MV-4-11 (cell line): ENCODE data around the gene GNG7.
"Not testable (repeated sequence)": the region's sequence is repeated elsewhere in the genome, so short reads cannot be mapped to it uniquely, and the experiment has no call there.

Experiments used
- DNase-seq: peaks from one replicate; lab custom pipeline; 2025; lab: John Stamatoyannopoulos, UW

Gene GNG7

DNA sequence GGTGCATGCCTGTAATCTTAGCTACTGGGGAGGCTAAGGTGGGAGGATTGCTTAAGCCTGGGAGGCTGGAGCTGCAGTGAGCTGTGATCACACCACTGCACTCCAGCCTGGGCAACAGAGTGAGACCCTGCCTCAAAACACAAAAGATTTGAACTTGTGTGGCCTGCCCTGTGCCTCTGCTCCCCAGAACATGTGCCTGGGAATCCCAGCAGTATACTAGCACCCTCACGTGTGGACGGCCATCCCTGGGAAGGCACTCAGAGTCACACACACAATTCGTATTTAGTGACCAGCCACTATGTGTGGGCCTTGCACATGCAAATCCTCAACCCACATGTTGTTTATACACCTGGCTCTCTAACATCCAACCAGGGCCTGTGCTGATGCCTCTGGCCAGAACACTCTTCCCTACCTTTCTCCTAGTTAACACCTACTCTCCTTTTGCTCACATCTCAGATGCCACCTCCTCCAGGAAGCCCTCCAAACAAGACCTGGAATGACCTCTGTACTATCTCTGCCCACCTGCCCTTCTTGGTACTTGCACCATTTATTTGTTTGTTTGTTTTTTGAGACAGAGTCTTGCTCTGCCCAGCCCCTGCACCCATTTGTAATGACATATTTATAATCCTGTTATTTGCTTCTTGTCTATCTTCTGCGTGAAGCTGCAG lies 218.9 kb downstream of the GNG7 start:
- DNase-seq = no peak

DNA sequence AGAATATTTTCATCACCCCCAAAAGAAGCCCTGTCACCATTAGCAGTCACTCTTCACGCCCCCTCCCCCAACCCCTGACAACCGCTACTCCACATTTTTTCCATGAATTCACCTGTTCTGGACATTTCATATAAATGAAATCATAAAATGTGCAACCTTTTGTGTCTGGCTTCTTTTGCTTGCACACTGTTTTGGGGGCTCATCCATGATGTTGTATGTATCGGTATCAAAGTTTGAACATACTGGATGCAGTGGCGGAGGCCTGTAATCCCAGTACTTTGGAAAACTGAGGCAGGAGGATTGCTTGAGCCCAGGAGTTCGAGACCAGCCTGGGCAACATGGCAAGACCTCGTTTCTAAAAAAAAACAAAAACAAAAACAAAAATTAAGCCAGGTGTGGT lies 219.4 kb downstream of the GNG7 start:
- DNase-seq = no peak

DNA sequence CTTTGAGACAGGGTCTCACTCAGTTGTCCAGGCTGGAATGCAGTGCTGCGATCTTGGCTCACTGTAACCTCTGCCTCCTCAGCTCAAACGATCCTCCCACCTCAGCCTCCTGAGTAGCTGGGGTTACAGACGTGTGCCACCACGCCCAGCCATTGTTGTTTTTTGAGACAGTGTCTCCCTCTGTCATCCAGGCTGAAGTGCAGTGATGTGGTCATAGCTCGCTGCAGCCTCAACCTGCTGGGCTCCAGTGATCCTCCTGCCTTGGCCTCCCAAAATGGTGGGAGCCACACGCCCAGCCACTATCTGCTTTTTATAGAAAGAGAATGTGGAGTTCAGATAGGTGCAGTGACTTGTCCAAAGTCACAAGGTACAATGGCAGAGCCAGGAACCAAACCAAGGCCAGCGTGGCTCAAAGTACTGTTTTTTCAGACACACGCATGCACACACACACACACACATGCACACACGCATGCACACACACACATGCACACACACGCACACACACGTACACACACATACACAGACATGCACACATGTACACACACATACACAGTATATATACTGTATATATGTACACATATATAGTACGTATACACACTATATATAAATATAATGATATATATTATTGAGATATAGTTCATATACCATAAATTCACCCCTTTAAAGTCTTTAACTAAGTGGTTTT lies 220.0 kb downstream of the GNG7 start:
- no peak for DNase-seq

DNA sequence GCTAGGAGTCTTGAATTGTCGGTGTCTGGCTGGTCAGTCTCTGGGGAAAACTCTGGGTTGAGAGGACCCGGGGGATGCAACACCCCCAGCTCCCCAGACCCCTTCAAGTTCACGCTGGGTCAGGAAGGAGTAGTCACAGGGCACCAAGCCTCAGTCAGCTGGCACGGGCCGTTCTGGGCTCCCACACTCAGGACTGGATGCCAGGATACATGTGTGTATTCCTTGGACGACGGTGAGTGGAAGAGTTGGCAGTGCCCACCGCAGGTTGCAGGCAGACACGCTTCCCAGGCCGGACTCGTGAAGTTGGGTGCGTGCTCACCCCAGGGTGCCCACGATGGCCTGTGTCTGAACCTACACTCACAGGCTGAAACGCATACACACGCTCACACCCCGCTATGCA lies 221.0 kb downstream of the GNG7 start:
- no peak for DNase-seq

DNA sequence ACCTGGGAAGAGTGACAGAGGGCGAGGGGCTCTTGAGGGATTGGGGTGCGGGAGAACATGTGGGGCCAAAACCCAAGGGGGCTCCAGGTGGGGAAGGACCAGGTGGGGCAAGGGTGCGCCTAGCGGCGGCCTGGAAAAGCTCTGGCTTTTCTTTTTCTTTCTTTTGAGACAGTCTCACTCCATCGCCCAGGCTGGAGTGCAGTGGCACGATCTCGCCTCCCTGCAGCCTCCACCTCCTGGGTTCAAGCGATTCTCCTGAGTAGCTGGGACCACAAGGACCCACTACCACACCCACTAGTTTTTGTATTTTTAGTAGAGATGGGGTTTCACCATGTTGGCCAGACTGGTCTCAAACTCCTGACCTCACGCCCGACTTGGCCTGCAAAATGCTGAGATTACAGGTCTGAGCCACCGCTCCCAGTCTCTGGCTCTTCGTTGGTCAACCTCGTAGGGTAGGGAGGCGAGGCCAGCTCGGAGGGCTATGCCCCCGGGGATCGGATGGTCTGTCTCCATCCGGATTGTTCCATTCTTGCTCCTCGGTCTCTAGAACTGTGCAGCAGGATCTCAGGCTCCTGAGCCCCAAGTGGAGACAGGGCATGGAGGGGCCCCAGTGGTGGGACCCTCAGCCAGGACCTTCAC lies 222.8 kb downstream of the GNG7 start:
- no peak for DNase-seq

DNA sequence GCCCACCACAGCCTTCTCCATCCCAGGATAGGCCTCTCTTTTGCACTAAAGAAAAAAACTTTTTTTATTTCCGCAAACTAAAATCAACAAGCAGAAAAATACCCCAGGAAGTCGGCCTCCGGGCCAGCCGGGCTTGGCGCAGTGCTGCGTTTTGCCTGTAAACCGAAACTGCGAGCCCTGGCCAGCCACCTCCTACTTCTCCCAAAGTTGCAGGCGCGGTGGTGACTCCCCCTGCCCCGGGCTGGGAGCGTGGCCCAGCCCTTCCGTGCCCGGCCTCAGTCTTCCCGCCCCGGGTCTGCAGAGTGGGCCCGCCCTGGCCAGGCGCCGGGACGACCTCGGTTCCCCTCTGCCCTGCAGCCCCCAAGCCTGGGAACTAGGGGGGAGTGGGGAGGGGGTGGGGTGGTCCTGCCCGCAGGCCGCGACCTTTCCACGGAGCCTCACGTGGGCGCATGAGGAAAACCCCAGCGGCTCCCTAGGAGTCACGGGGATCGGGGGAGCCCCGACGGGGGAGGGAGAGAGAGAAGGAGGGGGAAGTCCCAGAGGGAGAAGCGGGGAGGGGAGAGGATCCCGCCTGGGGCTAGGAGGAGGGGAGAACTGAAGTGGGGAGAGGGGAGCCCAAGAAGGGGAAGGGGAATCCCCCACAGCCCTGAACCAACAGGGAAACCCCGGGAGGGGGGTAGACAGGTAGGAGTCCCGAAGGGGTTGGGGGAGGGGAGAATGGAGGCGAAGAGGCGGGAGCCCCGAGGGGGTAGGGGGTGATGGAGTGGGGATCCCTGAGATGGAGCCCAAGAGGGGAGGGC lies 223.5 kb downstream of the GNG7 start:
- peak; percentile 83 for DNase-seq

DNA sequence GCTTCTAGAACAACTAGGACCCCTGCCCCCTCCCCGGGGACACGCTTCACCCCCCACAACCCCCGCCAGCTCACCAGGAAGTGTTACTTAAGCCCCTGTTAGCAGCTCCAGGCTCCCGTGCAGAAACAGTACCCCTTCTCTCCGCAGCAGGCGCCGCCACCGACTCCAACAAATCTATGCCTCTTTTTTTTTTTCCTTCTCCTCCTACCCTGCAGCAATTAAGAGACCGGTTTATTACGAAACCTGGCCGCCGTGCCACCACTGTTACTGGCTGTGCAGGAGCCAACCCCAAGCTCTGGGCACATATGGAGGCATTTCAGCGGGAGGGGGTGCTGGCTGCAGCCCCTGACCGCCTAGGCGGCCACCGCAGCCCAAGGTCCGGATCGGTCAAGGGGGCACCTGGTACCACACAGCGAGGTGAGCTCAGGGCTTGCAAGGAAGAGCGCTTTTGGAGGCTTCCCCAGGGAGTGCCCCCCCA lies 224.2 kb downstream of the GNG7 start:
- peak; percentile 98 for DNase-seq

DNA sequence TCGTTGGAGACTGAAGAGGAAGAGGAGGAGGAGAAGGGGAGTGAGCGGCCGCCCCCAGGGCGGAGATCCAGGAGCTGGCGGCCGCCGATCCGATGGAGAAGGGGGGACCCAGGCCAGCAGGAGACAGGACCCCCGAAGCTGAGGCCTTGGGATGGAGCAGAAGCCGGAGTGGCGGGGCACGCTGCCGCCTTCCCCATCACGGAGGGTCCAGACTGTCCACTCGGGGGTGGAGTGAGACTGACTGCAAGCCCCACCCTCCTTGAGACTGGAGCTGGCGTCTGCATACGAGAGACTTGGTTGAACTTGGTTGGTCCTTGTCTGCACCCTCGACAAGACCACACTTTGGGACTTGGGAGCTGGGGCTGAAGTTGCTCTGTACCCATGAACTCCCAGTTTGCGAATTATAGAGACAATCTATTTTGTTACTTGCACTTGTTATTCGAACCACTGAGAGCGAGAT lies 224.7 kb downstream of the GNG7 start:
- no peak for DNase-seq

DNA sequence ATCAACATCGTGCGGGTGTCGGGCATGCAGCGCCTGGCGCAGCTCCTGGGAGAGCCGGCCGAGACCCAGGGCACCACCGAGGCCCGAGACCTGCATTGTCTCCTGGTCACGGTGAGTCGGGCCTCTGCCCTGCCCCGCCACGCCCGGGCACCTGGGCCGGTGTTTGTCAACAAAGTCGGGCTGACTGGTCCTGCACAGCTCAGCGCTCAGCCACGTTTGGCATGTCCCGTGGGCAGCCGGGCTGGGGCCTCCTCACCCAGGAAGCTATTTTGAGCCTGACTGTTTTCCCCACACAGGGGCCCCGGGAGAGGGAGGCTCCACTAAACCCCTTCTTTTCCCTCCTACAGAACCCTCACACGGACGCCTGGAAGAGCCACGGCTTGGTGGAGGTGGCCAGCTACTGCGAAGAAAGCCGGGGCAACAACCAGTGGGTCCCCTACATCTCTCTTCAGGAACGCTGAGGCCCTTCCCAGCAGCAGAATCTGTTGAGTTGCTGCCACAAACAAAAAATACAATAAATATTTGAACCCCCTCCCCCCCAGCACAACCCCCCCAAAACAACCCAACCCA lies 225.3 kb downstream of the GNG7 start:
- DNase-seq = no peak

DNA sequence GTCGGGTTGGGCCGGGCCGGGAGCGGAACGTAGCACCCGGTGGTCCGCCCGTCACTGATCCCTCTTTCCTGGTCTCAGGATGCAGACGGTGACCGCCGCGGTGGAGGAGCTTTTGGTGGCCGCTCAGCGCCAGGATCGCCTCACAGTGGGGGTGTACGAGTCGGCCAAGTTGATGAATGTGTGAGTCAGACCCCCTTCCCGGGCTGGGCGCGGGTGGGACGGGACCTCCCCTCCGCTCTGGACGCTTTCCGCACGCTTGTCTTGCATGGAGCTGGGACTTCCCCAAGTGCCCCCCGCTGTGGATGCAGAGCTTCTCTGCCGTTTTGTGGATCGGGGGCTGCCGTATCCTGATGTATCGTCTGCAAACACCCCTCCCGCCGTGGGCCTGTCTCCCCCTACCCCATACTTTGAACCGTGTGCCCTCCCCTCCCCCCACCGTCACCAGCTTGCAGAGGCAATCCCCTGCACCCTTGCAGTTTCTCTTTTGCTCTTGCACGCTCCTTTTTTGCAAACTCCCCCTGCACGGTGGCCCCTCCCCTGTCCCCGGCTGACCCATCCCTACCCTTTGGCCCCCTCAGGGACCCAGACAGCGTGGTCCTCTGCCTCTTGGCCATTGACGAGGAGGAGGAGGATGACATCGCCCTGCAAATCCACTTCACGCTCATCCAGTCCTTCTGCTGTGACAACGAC lies 225.9 kb downstream of the GNG7 start:
- DNase-seq = peak; percentile 63

DNA sequence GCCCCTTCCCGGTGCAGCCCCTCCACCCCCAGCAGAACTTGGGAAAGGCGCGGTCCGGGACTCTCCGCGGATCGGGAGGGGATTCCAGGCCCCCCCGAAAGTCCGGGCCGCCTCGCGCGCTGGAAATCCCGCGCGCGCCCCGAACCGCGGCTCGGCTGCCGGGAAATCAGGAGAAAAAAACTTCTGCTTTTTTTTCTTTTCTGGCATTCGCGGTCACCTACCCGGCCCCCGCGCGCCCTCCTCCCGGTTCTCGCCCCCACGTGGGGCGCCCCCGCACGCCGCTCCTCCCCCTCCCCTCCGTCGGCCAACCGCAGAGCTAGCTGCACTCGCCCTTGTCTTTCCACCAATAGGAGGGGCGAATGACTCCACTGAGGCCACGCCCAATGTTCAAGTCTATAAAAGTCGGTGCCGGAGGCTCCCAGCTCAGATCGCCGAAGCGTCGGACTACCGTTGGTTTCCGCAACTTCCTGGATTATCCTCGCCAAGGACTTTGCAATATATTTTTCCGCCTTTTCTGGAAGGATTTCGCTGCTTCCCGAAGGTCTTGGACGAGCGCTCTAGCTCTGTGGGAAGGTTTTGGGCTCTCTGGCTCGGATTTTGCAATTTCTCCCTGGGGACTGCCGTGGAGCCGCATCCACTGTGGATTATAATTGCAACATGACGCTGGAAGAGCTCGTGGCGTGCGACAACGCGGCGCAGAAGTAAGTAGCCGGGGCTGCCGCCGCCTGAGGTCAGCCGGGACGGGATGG lies 226.6 kb downstream of the GNG7 start, which contains the start of gene GADD45B:
TSS of gene GADD45B (plus strand) at position 426 of the 749 bp plus-strand sequence. CDS start at position 658, 232 bp downstream.
- DNase-seq = peak; percentile 97

DNA sequence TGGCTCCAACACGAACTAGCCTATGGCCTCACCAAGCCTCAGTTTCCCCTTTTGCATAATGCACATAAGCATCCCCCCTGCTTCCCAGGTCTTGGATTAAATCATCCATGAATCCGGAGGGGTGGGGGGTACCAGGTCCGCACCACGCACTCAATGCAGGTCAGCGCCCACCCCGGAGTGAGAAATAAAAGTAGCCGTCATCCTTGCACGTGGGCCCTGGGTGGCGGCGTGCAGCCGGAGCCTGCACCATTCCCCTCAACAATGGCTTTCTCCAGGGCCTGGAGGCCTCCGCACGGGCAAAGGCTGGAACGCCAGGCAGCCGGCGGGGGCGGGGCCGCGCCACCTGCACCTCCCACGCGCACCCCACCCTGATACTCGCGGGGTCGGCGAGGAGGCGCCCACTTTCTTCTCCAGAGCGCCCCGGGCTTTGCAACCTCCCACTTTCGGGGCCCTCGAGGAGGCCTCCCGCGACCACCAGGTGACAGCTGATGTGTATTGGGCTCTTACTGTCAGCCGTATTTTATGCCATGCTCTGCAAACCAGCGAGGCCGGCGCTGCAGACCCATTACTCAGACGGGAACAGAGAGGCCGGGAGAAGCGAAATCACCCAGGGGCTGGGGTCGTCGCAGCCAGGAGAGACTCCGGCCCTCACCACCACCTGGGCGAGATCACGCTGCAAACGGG lies 227.3 kb downstream of the GNG7 start:
- DNase-seq = peak; percentile 44

DNA sequence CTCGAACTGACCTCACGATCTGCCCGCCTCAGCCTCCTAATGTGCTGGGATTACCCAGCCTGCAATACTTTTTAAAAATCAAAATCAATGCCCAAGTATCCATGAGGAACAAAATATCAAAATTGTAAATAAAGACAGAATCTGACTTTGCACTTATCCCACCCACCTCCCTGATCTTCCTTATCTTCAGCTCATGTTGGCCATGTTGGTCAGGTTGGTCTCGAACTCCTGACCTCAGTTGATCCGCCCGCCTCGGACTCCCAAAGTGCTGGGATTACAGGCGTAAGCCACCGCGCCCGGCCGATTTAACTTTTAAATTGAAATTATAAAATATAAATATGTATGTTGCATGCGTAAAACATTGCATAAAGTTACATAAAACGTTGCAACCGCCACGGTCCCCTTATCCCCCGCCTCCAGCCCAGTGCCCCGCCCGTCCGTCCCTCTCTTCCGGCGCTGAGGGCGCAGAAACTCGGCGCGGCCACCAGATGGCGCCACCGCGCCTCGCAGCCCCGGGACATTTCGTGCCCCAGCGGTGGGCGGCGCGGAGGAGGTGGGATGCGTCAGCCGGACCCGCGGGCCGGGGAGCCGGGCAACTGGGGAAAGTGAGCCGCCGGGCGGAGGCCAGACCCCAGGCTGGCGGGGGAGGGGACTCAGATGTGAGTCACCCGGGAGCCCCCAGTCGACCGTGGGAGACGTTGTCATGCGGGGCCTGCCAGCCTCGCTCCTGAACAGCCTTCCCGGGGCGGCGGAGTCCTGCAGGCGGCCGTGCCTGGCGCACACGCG lies 228.1 kb downstream of the GNG7 start:
- DNase-seq = peak; percentile 75

DNA sequence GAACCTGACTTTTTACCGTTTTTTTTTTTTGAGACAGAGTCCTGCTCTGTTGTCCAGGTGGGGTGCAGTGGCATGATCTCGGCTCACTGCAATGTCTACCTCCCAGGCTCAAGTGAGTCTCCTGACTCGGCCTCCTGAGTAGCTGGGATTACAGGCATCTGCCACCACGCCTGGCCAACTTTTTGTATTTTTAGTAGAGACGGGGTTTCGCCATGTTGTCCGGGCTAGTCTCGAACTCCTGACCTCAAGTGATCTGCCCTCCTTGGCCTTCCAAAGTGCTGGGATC lies 232.6 kb downstream of the GNG7 start:
- DNase-seq = not testable (repeated sequence)

DNA sequence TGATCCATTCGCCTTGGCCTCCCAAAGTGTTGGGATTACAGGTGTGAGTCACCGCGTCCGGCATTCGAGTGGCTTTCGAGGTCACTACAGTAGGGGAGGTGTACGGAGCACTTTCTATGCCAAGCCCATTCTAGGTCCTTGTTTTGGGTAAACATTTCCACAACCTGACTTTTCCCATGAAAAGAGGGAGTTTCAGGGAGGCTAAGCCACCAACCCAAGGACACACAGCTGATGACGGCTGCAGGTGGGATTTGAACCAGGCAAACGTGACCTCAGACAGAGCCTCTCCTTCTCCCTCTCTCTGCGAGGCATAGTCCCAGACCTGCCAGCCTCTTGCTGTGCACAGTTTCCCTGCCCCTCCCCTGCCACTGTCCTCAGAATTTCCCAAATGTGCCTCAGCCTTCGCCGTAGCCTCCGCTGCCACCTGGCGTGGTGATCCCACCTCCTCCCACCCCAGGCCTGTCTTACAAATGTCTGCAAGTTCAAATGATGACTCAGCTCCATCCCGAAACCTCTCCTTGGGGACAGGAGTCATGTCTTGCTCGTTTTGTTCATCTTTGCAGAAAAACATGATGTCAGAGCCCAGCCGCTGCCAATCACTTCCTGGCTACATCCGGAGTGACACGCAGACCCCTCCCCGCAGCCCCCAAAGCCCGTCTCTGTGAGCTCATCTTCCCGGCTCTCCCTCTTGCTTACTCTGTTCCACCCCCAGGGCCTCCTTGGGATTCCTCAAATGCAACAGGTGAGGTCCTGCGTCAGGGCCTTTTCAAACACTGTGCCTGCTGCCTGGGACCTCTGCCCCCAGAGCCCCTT lies 233.2 kb downstream of the GNG7 start:
- peak; percentile 71 for DNase-seq

DNA sequence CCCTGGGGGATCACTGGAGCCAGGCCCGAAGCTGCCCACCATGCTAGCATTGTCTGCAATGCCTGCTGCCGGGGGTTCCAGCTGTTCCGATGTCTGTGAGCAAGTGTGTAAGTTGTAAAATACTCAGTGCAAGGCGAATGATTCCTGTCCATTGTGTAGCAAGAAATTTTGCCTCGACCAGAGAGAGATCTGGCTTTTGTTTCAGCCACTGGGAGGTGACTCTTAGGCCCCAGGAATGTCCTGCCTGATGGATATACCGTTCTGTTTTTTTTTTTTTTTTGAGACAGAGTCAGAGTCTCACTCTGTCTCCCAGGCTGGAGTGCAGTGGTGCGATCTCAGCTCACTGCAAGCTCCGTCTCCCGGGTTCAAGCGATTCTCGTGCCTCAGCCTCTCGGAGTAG lies 233.9 kb downstream of the GNG7 start:
- no peak for DNase-seq

DNA sequence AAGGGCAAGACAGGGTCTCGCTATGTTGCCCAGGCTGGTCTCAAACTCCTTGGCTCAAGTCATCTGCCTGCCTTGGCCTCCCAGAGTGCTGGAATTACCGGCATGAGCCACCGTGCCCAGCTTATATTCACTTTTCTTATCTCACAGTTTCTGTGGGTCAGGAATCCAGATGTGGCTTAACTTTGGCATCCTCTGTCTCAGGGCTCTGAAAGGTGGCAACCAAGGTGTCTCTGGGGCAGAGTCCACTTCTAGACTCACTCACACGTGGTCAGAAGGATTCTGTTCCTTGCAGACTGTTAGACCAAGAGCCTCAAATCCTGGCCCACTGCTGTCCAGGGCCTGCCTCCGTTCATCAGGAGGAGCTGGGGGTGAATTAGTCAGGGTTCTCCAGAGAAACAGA lies 238.1 kb downstream of the GNG7 start:
- DNase-seq = no peak

DNA sequence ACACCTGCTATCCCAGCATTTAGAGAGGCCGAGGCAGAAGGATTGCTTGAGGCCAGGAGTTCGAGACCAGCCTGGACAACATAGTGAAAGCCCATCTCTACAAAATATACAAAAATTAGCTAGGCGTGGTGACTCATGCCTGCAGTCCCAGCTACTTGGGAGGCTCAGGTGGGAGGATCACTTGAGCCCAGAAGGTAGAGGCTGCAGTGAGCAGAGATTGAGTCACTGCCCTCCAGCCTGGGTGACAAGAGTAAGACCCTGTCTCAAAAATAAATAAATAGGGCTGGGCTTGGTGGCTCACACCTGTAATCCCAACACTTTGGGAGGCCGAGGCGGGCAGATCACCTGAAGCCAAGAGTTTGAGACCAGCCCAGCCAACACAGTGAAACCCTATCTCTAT lies 238.8 kb downstream of the GNG7 start:
- not testable (repeated sequence) for DNase-seq
